Kidney glomerular epithelial cell (primary cell): ENCODE results near the gene IL31RA.
"Not testable (repeated sequence)": the region's sequence is repeated elsewhere in the genome, so short reads cannot be mapped to it uniquely, and the experiment has no call there.

Experiments used
- DNase-seq: peaks from one replicate; lab custom pipeline; 2025; lab: John Stamatoyannopoulos, UW

IL31RA gene

GRCh38 chr5:55850839-55851674 lies at the start of gene IL31RA:
TSS of gene IL31RA (plus strand) at chr5:55851357. CDS start at chr5:55851571, 214 bp downstream.
- DNase-seq = peak; percentile 86

GRCh38 chr5:55808814-55809213 lies 42.3 kb upstream of the IL31RA start:
- DNase-seq = not testable (repeated sequence)

GRCh38 chr5:55815939-55816338 lies 35.2 kb upstream of the IL31RA start:
- not testable (repeated sequence) for DNase-seq

GRCh38 chr5:55816342-55816741 lies 34.8 kb upstream of the IL31RA start:
- DNase-seq = no peak

- no peak for DNase-seq
These were observed 34.1 kb upstream of the IL31RA start for GRCh38 chr5:55817030-55817429.

GRCh38 chr5:55820488-55820887 lies 30.7 kb upstream of the IL31RA start:
- DNase-seq = no peak

GRCh38 chr5:55821731-55822512 lies 29.2 kb upstream of the IL31RA start:
- no peak for DNase-seq

- no peak for DNase-seq
These were observed 27.9 kb upstream of the IL31RA start for GRCh38 chr5:55823151-55823796.

- DNase-seq = no peak
These were observed 21.2 kb upstream of the IL31RA start for GRCh38 chr5:55829956-55830355.

GRCh38 chr5:55832446-55832845 lies 18.7 kb upstream of the IL31RA start:
- no peak for DNase-seq

GRCh38 chr5:55836191-55836590 lies 15.0 kb upstream of the IL31RA start:
- DNase-seq = no peak

GRCh38 chr5:55841976-55842375 lies 9.2 kb upstream of the IL31RA start:
- DNase-seq = no peak

GRCh38 chr5:55847837-55848236 lies 3.3 kb upstream of the IL31RA start:
- DNase-seq = no peak

- DNase-seq = no peak
These were observed 2.4 kb upstream of the IL31RA start for GRCh38 chr5:55848783-55849182.

- DNase-seq = no peak
These were observed 470 bp downstream of the IL31RA start for GRCh38 chr5:55851675-55851979.

- no peak for DNase-seq
These were observed 1.3 kb downstream of the IL31RA start for GRCh38 chr5:55852503-55852902.

- DNase-seq = no peak
These were observed 2.0 kb downstream of the IL31RA start for GRCh38 chr5:55853041-55853670.

GRCh38 chr5:55853818-55854217 lies 2.7 kb downstream of the IL31RA start:
- DNase-seq = no peak

GRCh38 chr5:55855509-55855908 lies 4.4 kb downstream of the IL31RA start:
- DNase-seq = no peak

- no peak for DNase-seq
These were observed 5.5 kb downstream of the IL31RA start for GRCh38 chr5:55856516-55857246.

GRCh38 chr5:55857247-55857640 lies 6.1 kb downstream of the IL31RA start:
- no peak for DNase-seq

- DNase-seq = no peak
These were observed 6.9 kb downstream of the IL31RA start for GRCh38 chr5:55858104-55858503.
